Thyroid gland (tissue), 4 donors: ENCODE measurements around the gene FRMD4A. TPM values are rescaled to one million over a fixed set of nuclear protein-coding genes. Genes with fewer than 3 reads are reported as not detected.

Source experiments
- DNase-seq, 2 donors: peaks; one replicate each; pipeline ENCODE4 v3.0.0-alpha.2; 2019
- H3K27ac ChIP-seq, 3 donors: fragments of 200-600 bp; sonication (generic); 1 replicate in 2 of 3; 2 replicates in 1 of 3; pipeline ENCODE4 v1.5.1; 2016 to 2019; ENCODE audit warnings: mild to moderate bottlenecking in 1 of 3, moderate library complexity in 1 of 3
- H3K27me3 ChIP-seq: fragments of 200-600 bp; sonication (generic); one replicate; pipeline ENCODE4 v1.5.1; 2019
- H3K36me3 ChIP-seq, 2 donors: fragments of 200-600 bp; sonication (generic); one replicate each; pipeline ENCODE4 v1.5.1; 2016 to 2019
- H3K4me1 ChIP-seq, 2 donors: fragments of 200-600 bp; sonication (generic); one replicate each; pipeline ENCODE4 v1.5.1; 2017 to 2019
- H3K4me3 ChIP-seq, 3 donors: fragments of 200-600 bp; sonication (generic); replicated peaks in 1 of 3; 1 replicate in 2 of 3; 2 replicates in 1 of 3; pipeline ENCODE4 v1.5.1; 2016; ENCODE audit warnings: mild to moderate bottlenecking in 1 of 3
- H3K9me3 ChIP-seq: fragments of 200-600 bp; sonication (generic); one replicate; pipeline ENCODE4 v1.5.1; 2017
- POLR2A ChIP-seq, 2 donors: fragments of 450-650 bp; IDR thresholded peaks; one replicate each; pipeline ENCODE4 v1.6.1; 2017; ENCODE audit warnings: antibody characterized with exemption in 2 of 2, mild to moderate bottlenecking in 2 of 2, moderate library complexity in 1 of 2
- WGBS, 2 donors: methylation state at CpG; one replicate each; pipeline ENCODE4 v1.1.5; 2017; 5-methylcytosine and 5-hydroxymethylcytosine counted together
- intact Hi-C: fragments of 100-400 bp; cut with DNase I; formaldehyde crosslinking; loops from one replicate; pipeline ENCODE4 v1.15.1; 2023
- total RNA-seq, 4 donors: library from RNA; depleted of rRNA; stranded (reverse); fragments of >200 nt; gene quantifications; one replicate each; pipeline ENCODE4 v1.2.3, GENCODE V29; 2016
- TF ChIP-seq, protein P1 (sequence below), 6 experiments: fragments of 200-600 bp in 3 of 6; fragments of 450-650 bp in 3 of 6; sonication (generic) in 3 of 6; IDR thresholded peaks; one replicate each; pipeline ENCODE4 v1.5.1; 2016 to 2019; ENCODE audit warnings: antibody characterized with exemption in 6 of 6, mild to moderate bottlenecking in 2 of 6, inconsistent platforms in 1 of 6, moderate library complexity in 1 of 6

FRMD4A gene
- total RNA-seq, 4 donors from 2014 or later, result 10.6 to 18.6 (median 16.3) TPM

DNA sequence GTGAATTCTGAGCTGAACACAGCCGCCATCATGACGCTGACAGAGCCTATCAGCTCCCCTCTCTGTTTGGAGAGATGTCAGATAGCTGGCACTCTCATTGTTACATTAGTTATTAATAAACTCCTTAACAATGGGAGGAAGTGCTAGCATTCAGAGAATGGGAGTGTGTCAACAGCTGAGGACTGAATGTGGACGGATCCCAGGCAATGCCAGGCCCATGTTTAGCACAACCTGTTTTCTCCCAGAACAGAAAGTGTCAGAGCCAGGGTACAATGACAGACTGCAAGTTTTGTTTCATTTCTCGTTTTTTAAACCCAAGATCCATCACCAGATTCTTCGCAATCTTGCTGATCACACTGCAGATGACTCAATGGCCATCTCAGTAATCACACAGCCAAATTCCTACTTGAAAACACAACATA is 644.4 kb downstream of the FRMD4A start:
- Histone ChIP-seq H3K4me3 (no peak overlapping the region), H3K27me3 (no peaks in the 10 kb centered on the region), H3K27ac (peak overlapping the region in 2 of 3 donors; percentile 7 to 40), H3K9me3 (no peaks in the 10 kb centered on the region), H3K4me1 (peaks cover 6 to 11% of the 10 kb centered on the region in 2 donors), H3K36me3 (peaks cover 0 to 2% of the 10 kb centered on the region in 2 donors)
- TF ChIP-seq POLR2A (IDR thresholded peaks at IDR 0.05), result no peak
- TF ChIP-seq, protein P1, sequence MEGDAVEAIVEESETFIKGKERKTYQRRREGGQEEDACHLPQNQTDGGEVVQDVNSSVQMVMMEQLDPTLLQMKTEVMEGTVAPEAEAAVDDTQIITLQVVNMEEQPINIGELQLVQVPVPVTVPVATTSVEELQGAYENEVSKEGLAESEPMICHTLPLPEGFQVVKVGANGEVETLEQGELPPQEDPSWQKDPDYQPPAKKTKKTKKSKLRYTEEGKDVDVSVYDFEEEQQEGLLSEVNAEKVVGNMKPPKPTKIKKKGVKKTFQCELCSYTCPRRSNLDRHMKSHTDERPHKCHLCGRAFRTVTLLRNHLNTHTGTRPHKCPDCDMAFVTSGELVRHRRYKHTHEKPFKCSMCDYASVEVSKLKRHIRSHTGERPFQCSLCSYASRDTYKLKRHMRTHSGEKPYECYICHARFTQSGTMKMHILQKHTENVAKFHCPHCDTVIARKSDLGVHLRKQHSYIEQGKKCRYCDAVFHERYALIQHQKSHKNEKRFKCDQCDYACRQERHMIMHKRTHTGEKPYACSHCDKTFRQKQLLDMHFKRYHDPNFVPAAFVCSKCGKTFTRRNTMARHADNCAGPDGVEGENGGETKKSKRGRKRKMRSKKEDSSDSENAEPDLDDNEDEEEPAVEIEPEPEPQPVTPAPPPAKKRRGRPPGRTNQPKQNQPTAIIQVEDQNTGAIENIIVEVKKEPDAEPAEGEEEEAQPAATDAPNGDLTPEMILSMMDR (IDR thresholded peaks at IDR 0.05), result no peak
- no peak for DNase-seq
- intact Hi-C loops, result no loop called here
- WGBS, 2 donors, result 74 to 84% methylated on average over 5 of the region's 5 CpGs

DNA sequence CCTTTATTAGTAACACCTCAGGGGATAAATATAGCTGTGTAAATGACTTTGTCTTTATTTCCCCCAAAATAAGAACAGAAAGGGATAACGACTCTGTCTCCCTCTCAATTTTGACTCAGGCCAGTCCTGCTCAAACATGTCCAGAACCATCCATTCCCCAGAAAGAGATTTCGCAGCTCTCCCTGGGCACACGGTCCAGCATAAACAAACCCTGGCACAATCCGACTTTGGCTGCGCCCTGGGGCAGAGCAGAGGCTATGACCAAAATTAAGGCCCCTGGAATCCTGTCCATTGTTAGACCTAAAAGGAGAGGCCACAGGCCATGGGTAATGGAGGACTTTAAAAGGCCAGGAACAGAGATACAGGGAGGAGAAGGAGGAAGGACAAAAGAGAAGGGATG is 644.8 kb downstream of the FRMD4A start:
- H3K4me1 ChIP-seq, result peaks cover 6 to 11% of the 10 kb centered on the region in 2 donors
- H3K27me3 ChIP-seq, result no peaks in the 10 kb centered on the region
- 63 to 73% methylated on average over 5 of the region's 5 CpGs for WGBS, 2 donors
- intact Hi-C loops, result no loop called here
- no peak for DNase-seq
- H3K9me3 ChIP-seq, result no peaks in the 10 kb centered on the region
- no peaks in the 10 kb centered on the region for H3K36me3 ChIP-seq
- peak overlapping the region in 2 of 3 donors; percentile 7 to 34 for H3K27ac ChIP-seq
- H3K4me3 ChIP-seq, result no peak overlapping the region
- no peak for TF ChIP-seq POLR2A (IDR thresholded peaks at IDR 0.05)
- TF ChIP-seq, protein P1 (IDR thresholded peaks at IDR 0.05), result no peak

DNA sequence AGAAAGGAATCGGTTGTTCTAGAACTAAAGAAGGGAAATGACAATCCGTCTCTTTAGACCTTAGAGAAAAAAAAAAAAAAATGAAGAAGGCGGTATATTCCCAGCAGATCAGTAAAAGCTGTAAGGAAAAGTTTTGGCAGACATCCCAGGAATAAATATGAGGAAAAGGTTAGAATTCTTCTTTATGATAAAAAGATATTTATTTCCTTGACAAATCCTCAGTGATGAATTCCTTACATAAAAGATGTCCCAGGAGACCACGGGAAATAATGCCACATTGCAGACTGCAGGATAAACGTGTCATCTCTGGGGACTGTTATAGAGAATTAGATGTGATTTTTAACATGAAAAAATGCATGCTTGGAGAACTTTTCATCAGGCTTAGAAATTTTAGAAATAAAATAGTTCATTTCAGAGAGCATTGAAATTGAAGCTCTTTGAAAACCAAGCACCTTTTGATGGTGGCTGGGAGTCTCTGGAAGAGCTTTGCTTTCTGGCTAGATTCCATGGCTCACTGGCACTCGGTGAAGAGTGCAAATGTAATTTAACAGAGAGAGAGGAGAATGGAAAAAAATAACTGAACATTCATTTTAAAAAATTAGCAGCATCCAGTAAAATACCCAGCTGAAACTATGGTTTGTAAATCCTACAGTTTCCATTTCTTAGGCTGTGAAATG is 645.8 kb downstream of the FRMD4A start:
- H3K4me3 ChIP-seq, result no peak overlapping the region
- peak overlapping the region in 2 of 3 donors; percentile 34 to 59 for H3K27ac ChIP-seq
- no peaks in the 10 kb centered on the region for H3K36me3 ChIP-seq
- H3K27me3 ChIP-seq, result no peaks in the 10 kb centered on the region
- H3K4me1 ChIP-seq, result peaks cover 6 to 11% of the 10 kb centered on the region in 2 donors
- no peak for DNase-seq
- intact Hi-C loops, result no loop called here
- TF ChIP-seq, protein P1 (IDR thresholded peaks at IDR 0.05), result no peak
- no peak for TF ChIP-seq POLR2A (IDR thresholded peaks at IDR 0.05)
- H3K9me3 ChIP-seq, result no peaks in the 10 kb centered on the region
- WGBS, 2 donors, result 49 to 61% methylated on average over 6 of the region's 6 CpGs

DNA sequence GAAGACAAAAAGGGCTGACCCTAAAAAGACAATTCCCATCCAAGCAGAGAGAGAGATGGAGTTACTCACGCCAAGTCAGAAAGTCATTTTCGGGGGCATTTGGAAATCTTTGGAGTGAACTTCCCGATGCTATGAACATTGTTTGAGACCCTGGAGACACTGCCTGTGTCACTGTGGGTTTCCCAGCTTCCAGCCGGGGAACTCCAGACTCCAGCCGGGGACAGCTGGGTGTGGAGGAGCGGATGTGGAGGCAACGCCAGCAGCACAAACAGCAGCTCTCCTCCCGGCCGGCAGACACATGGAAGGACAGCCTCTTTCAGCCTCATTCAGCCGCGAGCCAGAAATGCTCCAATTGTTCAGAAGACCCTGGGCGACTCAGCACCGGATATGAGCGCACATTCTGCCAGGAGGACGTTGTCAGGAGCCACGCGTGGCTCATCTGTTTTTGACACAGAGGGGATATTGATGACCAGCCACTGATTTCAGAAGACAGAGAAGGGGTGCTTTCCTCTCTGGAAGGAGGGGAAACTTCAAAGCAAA is 646.4 kb downstream of the FRMD4A start:
- Histone ChIP-seq H3K4me3 (no peak overlapping the region), H3K27ac (peak overlapping the region in 2 of 3 donors; percentile 55 to 59), H3K27me3 (no peaks in the 10 kb centered on the region), H3K9me3 (no peaks in the 10 kb centered on the region), H3K4me1 (peaks cover 6 to 11% of the 10 kb centered on the region in 2 donors), H3K36me3 (no peaks in the 10 kb centered on the region)
- WGBS, 2 donors, result 53 to 70% methylated on average over 17 of the region's 17 CpGs
- intact Hi-C loops, result no loop called here
- peak; percentile 28 to 33 for DNase-seq
- TF ChIP-seq, protein P1 (IDR thresholded peaks at IDR 0.05), result no peak
- no peak for TF ChIP-seq POLR2A (IDR thresholded peaks at IDR 0.05)

DNA sequence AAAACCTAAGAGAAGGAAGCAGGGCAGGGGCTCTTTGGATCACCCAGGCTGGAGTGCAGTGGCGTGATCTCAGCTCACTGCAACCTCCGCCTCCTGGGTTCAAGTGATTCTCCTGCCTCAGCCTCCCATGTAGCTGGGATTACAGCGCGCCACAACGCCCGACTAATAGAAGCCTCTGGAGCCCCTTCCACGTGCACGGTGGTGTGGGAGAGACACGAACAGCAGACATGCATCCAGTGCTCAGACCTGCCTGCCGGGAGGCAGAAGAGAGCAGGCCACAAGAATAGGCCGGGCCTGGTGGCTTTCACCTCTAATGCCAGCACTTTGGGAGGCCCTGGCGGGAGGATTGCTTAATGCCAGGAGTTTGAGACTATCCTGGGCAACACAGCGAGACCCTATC is 647.7 kb downstream of the FRMD4A start:
- WGBS, 2 donors, result 92 to 98% methylated on average over 5 to 13 of the region's 13 CpGs
- TF ChIP-seq, protein P1 (IDR thresholded peaks at IDR 0.05), result no peak
- no peak for TF ChIP-seq POLR2A (IDR thresholded peaks at IDR 0.05)
- Histone ChIP-seq H3K9me3 (no peaks in the 10 kb centered on the region), H3K4me1 (peaks cover 6 to 11% of the 10 kb centered on the region in 2 donors), H3K36me3 (no peaks in the 10 kb centered on the region), H3K27ac (no peak overlapping the region), H3K27me3 (no peaks in the 10 kb centered on the region), H3K4me3 (no peak overlapping the region)
- intact Hi-C loops, result no loop called here
- no peak for DNase-seq
